HCT116 (cell line): ENCODE data around the gene NGFR.

ENCODE experiments used
- CEBPB ChIP-seq: IDR thresholded peaks from 2 replicates; pipeline ENCODE4 v1.6.1; 2012; ENCODE audit warnings: low read depth
- CTCF ChIP-seq, 3 experiments: fragments of 200-600 bp in 1 of 3; sonication (generic) in 1 of 3; IDR thresholded peaks in 2 of 3; conservative IDR thresholded peaks in 1 of 3; 2 replicates each; pipeline ENCODE4 v1.5.1; 2012 to 2017; ENCODE audit warnings: low read depth in 2 of 3, low read length in 2 of 3, antibody characterized with exemption in 1 of 3, borderline replicate concordance in 1 of 3, control low read depth in 1 of 3, mild to moderate bottlenecking in 1 of 3, mixed read lengths in 1 of 3, mixed run types in 1 of 3, moderate library complexity in 1 of 3; ENCODE audit not compliant: insufficient read depth in 1 of 3
- MAX ChIP-seq: IDR thresholded peaks from 2 replicates; pipeline ENCODE4 v1.6.1; 2012
- POLR2A ChIP-seq: IDR thresholded peaks from 2 replicates; pipeline ENCODE4 v1.7.0; 2011; ENCODE audit warnings: borderline replicate concordance; ENCODE audit not compliant: insufficient read depth, insufficient read length; ENCODE audit errors: extremely low read depth
- ZNF274 ChIP-seq: fragments of 200-500 bp; sonication (Bioruptor generic); IDR thresholded peaks from 2 replicates; pipeline ENCODE4 v1.6.1; 2014; ENCODE audit warnings: mild to moderate bottlenecking, low read depth, low read length, inconsistent platforms

- TF ChIP-seq CTCF (IDR thresholded peaks at IDR 0.05 in 2 of 3, conservative IDR thresholded peaks at IDR 0.05 in 1 of 3; ENCODE audit: borderline replicate concordance in 1 of 3, insufficient read depth in 1 of 3, low read depth in 2 of 3, low read length in 2 of 3) (no peak), ZNF274 (no peak), POLR2A (no peak), MAX (no peak), CEBPB (no peak)
Observed at GRCh38 chr17:49468811-49469385, 26.2 kb upstream of the NGFR start.
